GM12865 (cell line): ENCODE data around the gene P2RX6.
A peak's percentile ranks its signal among the peaks of the same experiment; 100 is the strongest.
"Not testable (repeated sequence)": the region's sequence is repeated elsewhere in the genome, so short reads cannot be mapped to it uniquely, and the experiment has no call there.

Experiments used
- DNase-seq: peaks from one replicate; pipeline ENCODE4 v3.0.0; 2010; ENCODE audit warnings: low read depth
- H3K4me3 ChIP-seq: 2 replicates; pipeline ENCODE4 v1.5.1; 2011; ENCODE audit warnings: mild to moderate bottlenecking, low read depth, low read length, control low read depth
- CTCF ChIP-seq: IDR thresholded peaks from 2 replicates; pipeline ENCODE4 v1.5.1; 2011; ENCODE audit warnings: low read length, control low read depth, low read depth, inconsistent platforms; ENCODE audit not compliant: insufficient read depth; ENCODE audit errors: missing control alignments

Gene P2RX6

DNA sequence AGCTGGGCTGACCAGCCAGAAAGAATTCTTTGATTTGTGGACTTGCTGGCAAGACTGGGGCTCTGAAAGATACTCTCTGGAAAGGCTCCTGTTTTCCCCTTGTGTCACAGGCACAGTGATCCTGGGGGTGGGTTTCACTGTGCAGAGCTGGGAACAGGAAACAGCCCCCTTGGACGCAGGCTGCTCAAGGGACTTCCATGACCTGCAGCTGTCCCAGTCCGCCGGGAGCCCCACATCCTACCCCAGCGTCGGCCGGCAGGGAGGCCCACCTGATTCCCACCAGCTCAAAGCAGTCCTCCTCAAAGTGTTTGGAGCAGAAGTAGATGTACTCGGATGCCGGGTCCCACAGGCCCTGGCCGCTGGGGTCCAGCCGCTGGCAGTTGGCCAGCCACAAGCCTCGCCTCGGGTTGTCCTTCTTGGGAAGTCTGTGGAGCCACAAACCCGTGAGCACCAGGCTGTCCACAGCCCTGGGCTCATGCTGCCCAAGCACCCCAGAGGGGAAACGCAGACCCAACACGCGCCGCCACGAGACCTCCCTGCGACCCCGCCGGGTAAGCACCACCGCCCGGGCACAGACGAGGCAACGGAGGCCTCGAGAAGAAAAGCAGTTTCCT is 13.9 kb upstream of the P2RX6 start:
- peak overlapping the region; percentile 99 for H3K4me3 ChIP-seq
- no peak for DNase-seq
- no peak for TF ChIP-seq CTCF

GRCh38 chr22:21001601-21002325 is 13.2 kb upstream of the P2RX6 start, which contains the start of gene THAP7:
Gene THAP7, minus strand, starts transcription at chr22:21002118. Its CDS starts 207 bp downstream, at chr22:21001911.
- DNase-seq, result peak; percentile 98
- no peak for TF ChIP-seq CTCF
- peak within 1 kb of the TSS; percentile 99 for H3K4me3 ChIP-seq

- TF ChIP-seq CTCF, result no peak
- H3K4me3 ChIP-seq, result peak overlapping the region; percentile 99
- DNase-seq, result no peak
These were observed 11.2 kb upstream of the P2RX6 start for GRCh38 chr22:21003782-21004181.

DNA sequence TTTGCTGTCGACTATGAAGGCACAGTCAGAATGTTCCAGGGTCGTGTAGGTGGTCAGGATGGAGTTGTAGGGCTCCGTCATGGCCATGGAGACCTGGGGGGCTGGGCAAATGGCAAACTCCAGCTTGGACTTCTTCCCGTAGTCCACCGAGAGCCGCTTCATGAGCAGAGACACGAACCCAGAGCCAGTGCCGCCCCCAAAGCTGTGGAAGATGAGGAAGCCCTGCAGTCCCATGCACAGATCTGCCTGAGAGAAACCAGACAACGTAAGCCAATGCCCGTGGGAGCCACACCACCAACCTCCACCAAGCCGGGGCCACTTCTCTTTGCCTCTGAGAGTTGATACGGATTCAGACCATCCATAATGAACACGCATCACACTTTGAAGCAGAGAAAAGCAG is 5.8 kb upstream of the P2RX6 start:
- H3K4me3 ChIP-seq, DNase-seq: not testable (repeated sequence)

DNA sequence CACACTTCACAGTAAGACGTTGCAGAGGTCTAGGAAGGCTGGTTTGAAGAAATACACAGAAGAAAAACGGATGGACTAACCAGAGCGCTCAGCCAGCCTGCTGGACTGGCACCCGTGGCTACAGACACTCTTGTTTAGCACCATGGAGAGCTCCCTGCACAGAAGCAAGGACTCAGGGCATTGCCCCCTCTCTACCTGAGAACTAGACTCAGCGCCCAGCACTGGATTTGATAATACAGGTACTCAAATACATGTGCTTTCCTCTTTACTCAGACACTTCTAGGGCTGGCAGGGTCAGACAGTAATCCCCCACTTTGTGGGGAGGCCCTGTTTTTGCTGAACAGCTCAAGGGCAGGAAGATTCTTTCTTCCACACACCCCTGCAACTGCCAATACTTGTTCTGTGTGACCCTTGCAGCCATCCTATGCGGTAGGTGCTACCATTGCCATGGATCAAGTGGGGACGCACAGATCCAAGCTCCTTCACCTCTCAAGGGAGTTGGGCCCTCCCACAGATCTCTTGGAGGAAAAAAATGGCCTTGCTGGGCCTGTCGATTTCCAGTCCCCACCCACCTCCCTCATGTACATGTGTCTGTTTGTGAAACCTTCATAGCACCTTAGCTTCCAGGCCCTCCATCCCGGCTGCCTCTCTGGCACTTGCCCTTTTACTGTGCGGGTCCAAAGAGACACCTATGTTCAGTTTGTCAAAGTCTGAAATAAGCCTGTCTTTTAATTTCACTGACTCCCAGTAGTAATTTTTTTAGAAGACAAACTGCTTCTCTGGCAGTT is 5.1 kb upstream of the P2RX6 start:
- no peak overlapping the region for H3K4me3 ChIP-seq
- peak; percentile 59 for DNase-seq
- no peak for TF ChIP-seq CTCF

GRCh38 chr22:21010426-21011113 is 4.4 kb upstream of the P2RX6 start:
- TF ChIP-seq CTCF, result no peak
- H3K4me3 ChIP-seq, result no peak overlapping the region
- no peak for DNase-seq
